Neuronal stem cell (in vitro differentiated cells): ENCODE measurements around the gene PHLDA3.

Experiments used
- DNase-seq: peaks from one replicate; pipeline ENCODE4 v3.0.0-alpha.2; 2013; ENCODE audit warnings: low spot score
- H2AFZ ChIP-seq: one replicate; pipeline ENCODE4 v1.6.1; 2013; ENCODE audit warnings: mild to moderate bottlenecking, low read length, inconsistent platforms
- H2AK5ac ChIP-seq: 2 replicates; pipeline ENCODE4 v1.6.1; 2013; ENCODE audit warnings: low read depth, mild to moderate bottlenecking, inconsistent platforms, low read length, moderate library complexity, mixed read lengths
- H2BK120ac ChIP-seq: 2 replicates; pipeline ENCODE4 v1.6.1; 2013; ENCODE audit warnings: low read depth, mild to moderate bottlenecking, inconsistent platforms, low read length, moderate library complexity, mixed read lengths
- H2BK12ac ChIP-seq: one replicate; pipeline ENCODE4 v1.6.1; 2013; ENCODE audit warnings: low read length, inconsistent platforms
- H2BK15ac ChIP-seq: 2 replicates; pipeline ENCODE4 v1.6.1; 2013; ENCODE audit warnings: mild to moderate bottlenecking, low read length, inconsistent platforms, mixed read lengths
- H2BK5ac ChIP-seq: one replicate; pipeline ENCODE4 v1.6.1; 2013; ENCODE audit warnings: inconsistent platforms, mild to moderate bottlenecking, low read length, moderate library complexity
- H3K14ac ChIP-seq: one replicate; pipeline ENCODE4 v1.6.1; 2013; ENCODE audit warnings: low read length, inconsistent platforms
- H3K18ac ChIP-seq: 2 replicates; pipeline ENCODE4 v1.6.1; 2013; ENCODE audit warnings: low read length, inconsistent platforms
- H3K23ac ChIP-seq: 2 replicates; pipeline ENCODE4 v1.6.1; 2013; ENCODE audit warnings: low read depth, mild to moderate bottlenecking, mixed read lengths, low read length, inconsistent platforms; ENCODE audit not compliant: poor library complexity
- H3K27ac ChIP-seq: replicated peaks from 3 replicates; pipeline ENCODE4 v1.5.1; 2013; ENCODE audit warnings: low read length, inconsistent platforms
- H3K27me3 ChIP-seq, 3 experiments: 2 replicates each; pipeline ENCODE4 v1.6.1; 2013; ENCODE audit warnings: low read length in 3 of 3, mild to moderate bottlenecking in 2 of 3, inconsistent platforms in 1 of 3, low read depth in 1 of 3, mixed read lengths in 1 of 3, moderate library complexity in 1 of 3; ENCODE audit not compliant: control insufficient read depth in 3 of 3, insufficient read depth in 3 of 3
- H3K36me3 ChIP-seq, 2 donors: replicated peaks in 1 of 2; 2 replicates each; pipeline ENCODE4 v1.6.1; 2013; ENCODE audit warnings: low read length in 2 of 2; ENCODE audit not compliant: control insufficient read depth in 2 of 2, insufficient read depth in 2 of 2
- H3K4ac ChIP-seq: 2 replicates; pipeline ENCODE4 v1.6.1; 2013; ENCODE audit warnings: inconsistent platforms, mild to moderate bottlenecking, low read length, moderate library complexity
- H3K4me1 ChIP-seq, 2 donors: 1 replicate in 1 of 2; 2 replicates in 1 of 2; pipeline ENCODE4 v1.6.1; 2013; ENCODE audit warnings: low read length in 2 of 2, low read depth in 1 of 2; ENCODE audit not compliant: control insufficient read depth in 2 of 2, insufficient read depth in 1 of 2
- H3K4me2 ChIP-seq: one replicate; pipeline ENCODE4 v1.6.1; 2013; ENCODE audit warnings: mild to moderate bottlenecking, low read length, inconsistent platforms; ENCODE audit not compliant: insufficient read depth, poor library complexity, severe bottlenecking
- H3K4me3 ChIP-seq, 2 donors: 2 replicates each; pipeline ENCODE4 v1.5.1; 2013; ENCODE audit warnings: low read length in 2 of 2, mild to moderate bottlenecking in 2 of 2, inconsistent platforms in 1 of 2, moderate library complexity in 1 of 2
- H3K79me1 ChIP-seq: one replicate; pipeline ENCODE4 v1.6.1; 2013; ENCODE audit warnings: low read depth, mild to moderate bottlenecking, inconsistent platforms, low read length, moderate library complexity
- H3K9ac ChIP-seq: one replicate; pipeline ENCODE4 v1.6.1; 2013; ENCODE audit warnings: mild to moderate bottlenecking, low read depth, low read length, inconsistent platforms; ENCODE audit not compliant: poor library complexity
- H3K9me3 ChIP-seq, 2 donors: replicated peaks in 1 of 2; 2 replicates each; pipeline versions ENCODE3 to v1.6.1; 2013; ENCODE audit warnings: low read length in 2 of 2, mild to moderate bottlenecking in 2 of 2, inconsistent platforms in 1 of 2, low read depth in 1 of 2, mixed read lengths in 1 of 2, moderate library complexity in 1 of 2; ENCODE audit not compliant: control insufficient read depth in 2 of 2, insufficient read depth in 1 of 2
- H4K8ac ChIP-seq: one replicate; pipeline ENCODE4 v1.6.1; 2013; ENCODE audit warnings: low read depth, mild to moderate bottlenecking, inconsistent platforms, low read length, moderate library complexity
- H4K91ac ChIP-seq: one replicate; pipeline ENCODE4 v1.6.1; 2013; ENCODE audit warnings: low read length, low read depth, mild to moderate bottlenecking, inconsistent platforms; ENCODE audit not compliant: poor library complexity
- WGBS, 2 donors: extraction: QIAGEN DNeasy Blood & Tissue Kit; methylation state at CpG; one replicate each; pipeline ENCODE4 v1.1.7; 2013; ENCODE audit warnings: missing lambda C conversion rate in 2 of 2, mixed read lengths in 1 of 2; ENCODE audit not compliant: insufficient read length in 2 of 2, insufficient replicate concordance in 1 of 2; ENCODE audit errors: extremely low coverage in 2 of 2; 5-methylcytosine and 5-hydroxymethylcytosine counted together

Gene PHLDA3

GRCh38 chr1:201471772-201472171, 2.8 kb upstream of the PHLDA3 start:
- H2BK15ac ChIP-seq = no peak overlapping the region
- H3K27me3 ChIP-seq = peaks cover 0 to 39% (median 28%) of the 10 kb centered on the region in 3 experiments
- no peak overlapping the region for H3K23ac ChIP-seq
- no peak overlapping the region for H3K4me2 ChIP-seq
- H3K9me3 ChIP-seq = no peaks in the 10 kb centered on the region
- H2AFZ ChIP-seq = no peak overlapping the region
- H3K9ac ChIP-seq = no peak overlapping the region
- no CpG with 5 or more reads among the region's 3 CpGs for WGBS, 2 donors
- peaks cover 0 to 2% of the 10 kb centered on the region in 2 donors for H3K36me3 ChIP-seq
- H3K4me3 ChIP-seq = no peak overlapping the region
- H3K14ac ChIP-seq = no peak overlapping the region
- peak overlapping the region; percentile 44 for H2AK5ac ChIP-seq
- no peak for DNase-seq
- H2BK120ac ChIP-seq = peak overlapping the region; percentile 93
- H2BK5ac ChIP-seq = no peak overlapping the region
- H3K79me1 ChIP-seq = no peaks in the 10 kb centered on the region
- no peak overlapping the region for H4K8ac ChIP-seq
- H3K4ac ChIP-seq = no peak overlapping the region
- H3K27ac ChIP-seq = no peak overlapping the region
- H3K4me1 ChIP-seq = peaks cover 9 to 19% of the 10 kb centered on the region in 2 donors
- H2BK12ac ChIP-seq = no peak overlapping the region
- H3K18ac ChIP-seq = no peak overlapping the region
- no peak overlapping the region for H4K91ac ChIP-seq

DNA sequence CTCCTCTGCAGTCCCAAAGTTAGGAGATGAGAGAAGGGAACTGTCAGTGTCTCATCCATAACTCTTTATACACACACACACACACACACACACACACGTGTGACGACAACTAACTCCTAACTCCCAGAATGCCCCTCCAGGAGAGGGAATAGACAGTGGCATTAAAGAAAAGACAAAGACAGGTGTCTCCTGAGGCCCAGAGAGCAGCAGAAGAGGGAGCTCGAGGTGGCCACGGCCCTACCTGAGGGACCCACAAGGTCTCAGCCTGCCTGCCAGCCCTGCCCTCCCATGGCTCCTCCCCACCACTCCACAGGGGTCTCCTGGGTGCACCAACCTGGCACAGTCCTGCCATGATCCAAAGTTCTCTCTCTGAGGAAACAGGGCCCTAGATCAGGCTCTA, 1.6 kb upstream of the PHLDA3 start:
- DNase-seq = no peak
- H2AK5ac ChIP-seq = no peak overlapping the region

DNA sequence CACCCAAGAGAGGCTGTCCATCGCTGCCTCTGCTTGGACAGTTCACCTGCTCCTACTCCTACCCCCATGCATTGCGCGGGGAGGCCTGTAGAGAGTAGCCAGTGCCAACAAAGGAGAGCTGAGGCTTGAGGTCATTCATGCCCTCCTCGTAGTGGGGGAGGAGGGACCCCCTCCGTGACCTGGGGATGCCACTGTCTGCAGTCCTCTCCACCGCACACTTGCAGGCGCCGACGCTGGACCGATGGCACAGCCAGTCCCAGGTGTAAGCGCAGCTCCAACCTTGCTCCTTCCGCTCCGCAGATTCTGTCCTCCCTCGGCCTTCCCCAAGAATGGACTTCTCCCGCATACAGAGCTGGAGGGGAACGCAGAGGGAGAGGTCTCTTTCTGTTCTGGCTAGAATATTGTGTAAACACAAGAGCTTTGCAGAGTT, 672 bp upstream of the PHLDA3 start:
- Histone ChIP-seq H3K4me3 (peak overlapping the region; percentile 84 to 92), H4K91ac (no peak overlapping the region), H3K9ac (peak overlapping the region; percentile 97), H3K27ac (no peak overlapping the region), H4K8ac (no peak overlapping the region), H3K14ac (no peak overlapping the region), H3K36me3 (peaks cover 10 to 23% of the 10 kb centered on the region in 2 donors), H3K4ac (no peak overlapping the region), H3K23ac (peak overlapping the region; percentile 23), H3K79me1 (no peaks in the 10 kb centered on the region), H2BK5ac (peak overlapping the region; percentile 40), H2AK5ac (no peak overlapping the region), H2BK15ac (peak overlapping the region; percentile 29), H3K4me2 (peak overlapping the region; percentile 92), H2BK120ac (no peak overlapping the region), H3K4me1 (peaks cover 10 to 16% of the 10 kb centered on the region in 2 donors), H2AFZ (peak overlapping the region; percentile 95), H3K18ac (peak overlapping the region; percentile 100), H3K9me3 (no peaks in the 10 kb centered on the region), H2BK12ac (peak overlapping the region; percentile 1), H3K27me3 (peaks cover 0 to 28% (median 26%) of the 10 kb centered on the region in 3 experiments)
- no peak for DNase-seq
- WGBS, 2 donors = no CpG with 5 or more reads among the region's 16 CpGs

More for the DNA sequence above, 1.6 kb upstream of the PHLDA3 start:
- H3K27me3 ChIP-seq = peaks cover 0 to 29% (median 28%) of the 10 kb centered on the region in 3 experiments
- H3K27ac ChIP-seq = no peak overlapping the region
- H3K9me3 ChIP-seq = no peaks in the 10 kb centered on the region
- H3K4ac ChIP-seq = no peak overlapping the region
- H3K4me1 ChIP-seq = peaks cover 10 to 16% of the 10 kb centered on the region in 2 donors
- no peak overlapping the region for H2AFZ ChIP-seq
- peaks cover 6 to 14% of the 10 kb centered on the region in 2 donors for H3K36me3 ChIP-seq
- peak overlapping the region; percentile 43 for H2BK15ac ChIP-seq
- no peak overlapping the region for H2BK5ac ChIP-seq
- no peak overlapping the region for H4K91ac ChIP-seq
- no CpG with 5 or more reads among the region's 4 CpGs for WGBS, 2 donors
- H3K18ac ChIP-seq = no peak overlapping the region
- no peak overlapping the region for H2BK120ac ChIP-seq
- H4K8ac ChIP-seq = no peak overlapping the region
- H2BK12ac ChIP-seq = no peak overlapping the region
- H3K4me2 ChIP-seq = no peak overlapping the region
- no peak overlapping the region for H3K9ac ChIP-seq
- no peak overlapping the region for H3K14ac ChIP-seq
- no peak overlapping the region for H3K23ac ChIP-seq
- H3K79me1 ChIP-seq = no peaks in the 10 kb centered on the region
- no peak overlapping the region for H3K4me3 ChIP-seq

DNA sequence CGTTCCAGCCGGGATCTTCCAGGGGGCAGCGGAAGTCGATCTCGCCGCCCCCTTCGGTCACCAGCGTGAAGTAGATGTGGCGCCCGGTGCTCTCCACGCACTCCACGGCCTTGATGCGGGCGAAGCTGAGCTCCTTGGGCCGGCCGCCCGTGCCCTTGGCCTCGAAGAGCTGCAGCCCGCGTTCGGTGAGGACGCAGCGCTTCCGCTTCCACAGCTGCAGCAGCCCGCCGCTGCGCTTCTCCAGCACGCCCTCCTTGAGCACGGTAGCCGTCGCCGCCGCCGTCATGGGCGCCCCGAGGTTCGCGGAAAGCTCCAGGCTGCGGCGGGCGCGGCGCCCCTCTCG, 516 bp downstream of the PHLDA3 start:
- Histone ChIP-seq H2AFZ (peak overlapping the region; percentile 95), H2BK12ac (peak overlapping the region; percentile 84), H3K14ac (peak overlapping the region; percentile 90), H3K4me1 (peaks cover 10 to 16% of the 10 kb centered on the region in 2 donors), H3K18ac (peak overlapping the region; percentile 100), H2AK5ac (peak overlapping the region; percentile 82), H2BK120ac (peak overlapping the region; percentile 44), H3K9me3 (no peaks in the 10 kb centered on the region), H3K27ac (no peak overlapping the region), H3K4me3 (peak overlapping the region; percentile 84 to 92), H4K8ac (no peak overlapping the region), H3K4me2 (peak overlapping the region; percentile 92), H4K91ac (no peak overlapping the region), H3K4ac (no peak overlapping the region), H2BK15ac (peak overlapping the region; percentile 52), H3K27me3 (peaks cover 0 to 28% (median 20%) of the 10 kb centered on the region in 3 experiments), H2BK5ac (peak overlapping the region; percentile 40), H3K36me3 (peaks cover 12 to 30% of the 10 kb centered on the region in 2 donors), H3K23ac (peak overlapping the region; percentile 97), H3K9ac (peak overlapping the region; percentile 97), H3K79me1 (no peaks in the 10 kb centered on the region)
- no CpG with 5 or more reads among the region's 44 CpGs for WGBS, 2 donors
- DNase-seq = no peak
